HG02938 (cell line): ENCODE measurements around the gene FAM50A.

Experiments
- ATAC-seq: cut with Tn5 transposase; IDR thresholded peaks from one replicate; pipeline ENCODE4 v1.9.1; 2021; ENCODE audit warnings: mild to moderate bottlenecking, moderate library complexity; ENCODE audit not compliant: unreplicated experiment

FAM50A gene

DNA sequence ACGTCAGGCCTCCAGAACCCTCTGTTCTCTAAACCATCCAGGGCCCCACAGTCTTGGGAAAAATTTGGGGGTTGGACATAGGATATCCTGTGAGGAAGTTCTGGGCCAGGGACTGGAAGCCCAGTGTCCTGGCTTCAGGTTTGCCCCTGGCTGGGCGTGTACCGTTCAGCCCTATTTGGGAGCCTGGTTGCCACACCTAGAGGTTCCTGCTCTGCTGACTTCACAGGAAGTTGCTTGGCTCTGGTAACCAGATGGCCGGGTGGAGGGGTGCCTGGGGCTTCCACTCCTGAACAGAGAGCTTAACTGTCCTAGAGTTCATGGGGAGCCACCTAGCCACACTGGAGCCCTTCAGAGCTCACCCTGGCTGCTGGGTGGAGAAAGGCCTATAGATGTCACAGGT is 31.5 kb upstream of the FAM50A start:
- ATAC-seq: no peak

DNA sequence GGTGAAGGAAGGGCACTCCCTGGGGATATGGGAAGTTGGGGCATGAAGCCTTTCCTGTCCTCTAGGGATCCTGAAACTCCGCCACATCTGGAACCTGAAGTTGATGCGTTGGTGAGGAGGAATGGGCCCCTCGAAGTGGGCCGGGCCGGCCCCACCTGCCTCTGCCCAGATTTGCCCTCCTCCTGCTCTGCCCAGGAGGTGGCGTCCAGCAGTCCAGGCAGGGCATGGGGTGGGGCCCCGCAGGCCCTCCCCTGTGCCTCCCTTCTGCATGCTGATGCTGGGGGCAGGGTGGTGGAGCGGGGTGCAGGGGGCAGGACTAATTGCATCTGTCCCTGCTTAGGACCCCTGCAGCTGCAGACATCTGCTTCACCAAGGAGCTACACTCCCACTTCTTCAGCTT is 30.8 kb upstream of the FAM50A start:
- no peak for ATAC-seq

DNA sequence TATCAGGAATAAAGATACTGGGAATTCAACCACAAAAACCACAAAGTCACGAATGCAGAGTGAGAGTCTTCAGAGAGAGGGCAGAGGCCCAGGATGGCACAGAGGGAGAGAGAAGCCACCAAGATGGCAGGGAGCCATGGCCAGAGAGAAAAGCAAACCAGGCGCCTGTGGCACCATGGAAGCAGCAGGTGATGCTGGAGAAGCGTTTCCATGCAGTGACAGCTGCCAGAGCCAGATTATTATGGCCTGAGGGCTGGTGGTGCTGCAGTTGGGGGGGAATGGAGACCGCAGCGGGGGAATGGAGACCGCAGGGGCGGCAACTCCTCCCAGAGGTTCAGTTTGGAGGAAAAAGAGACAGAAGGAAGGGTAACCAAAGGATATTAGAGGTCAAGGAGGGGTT is 26.8 kb upstream of the FAM50A start:
- ATAC-seq: no peak

DNA sequence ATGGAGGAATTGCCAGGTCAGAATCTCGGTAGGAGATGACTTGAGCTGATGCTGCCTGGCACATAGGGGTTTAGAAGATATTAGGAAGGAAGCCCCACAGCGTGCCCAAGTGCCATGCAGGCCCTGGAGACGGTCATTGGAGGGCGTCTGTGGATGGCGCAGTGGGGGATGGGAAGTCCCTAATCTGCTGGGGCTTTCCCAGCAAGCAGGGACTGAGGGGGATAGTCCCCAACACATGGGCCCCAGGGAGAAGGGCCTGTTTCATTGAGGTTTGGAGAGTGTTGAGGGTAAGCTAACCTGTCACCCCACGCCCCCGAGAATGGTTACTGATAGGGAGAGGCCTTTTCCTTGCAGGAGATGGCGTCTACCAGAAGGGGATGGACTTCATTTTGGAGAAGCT is 24.8 kb upstream of the FAM50A start:
- no peak for ATAC-seq

DNA sequence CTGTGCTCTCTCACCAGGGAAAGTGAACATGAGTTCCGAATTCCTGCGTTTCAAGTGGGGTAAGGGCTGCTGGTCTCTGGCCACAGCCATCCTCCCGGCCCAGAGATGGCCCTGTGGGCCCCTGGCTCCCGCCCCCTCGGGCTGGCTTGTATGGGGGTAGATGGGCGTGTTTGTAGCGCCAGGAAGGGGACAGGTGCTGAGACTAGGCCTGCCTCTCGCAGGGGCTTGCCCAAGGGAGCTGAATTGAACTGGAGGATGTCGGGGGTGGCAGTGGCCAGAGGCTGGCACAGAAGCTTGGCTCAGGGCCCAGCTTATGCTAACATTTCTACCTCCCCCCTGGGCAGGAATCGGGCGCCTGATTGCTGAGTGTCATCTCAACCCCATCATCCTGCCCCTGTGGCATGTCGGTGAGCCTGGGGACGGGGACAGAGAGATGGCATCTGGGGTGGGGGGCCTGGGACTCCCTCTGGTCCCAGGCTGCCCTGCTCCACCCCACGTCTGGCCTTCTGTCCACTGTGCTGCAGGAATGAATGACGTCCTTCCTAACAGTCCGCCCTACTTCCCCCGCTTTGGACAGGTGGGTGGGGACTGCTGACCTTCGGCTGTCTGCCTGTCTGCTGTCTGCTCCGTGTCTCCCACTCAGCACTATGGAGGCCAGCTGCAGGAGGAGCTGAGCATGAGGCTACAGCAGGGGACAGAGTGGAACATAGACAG is 24.1 kb upstream of the FAM50A start:
- no peak for ATAC-seq

DNA sequence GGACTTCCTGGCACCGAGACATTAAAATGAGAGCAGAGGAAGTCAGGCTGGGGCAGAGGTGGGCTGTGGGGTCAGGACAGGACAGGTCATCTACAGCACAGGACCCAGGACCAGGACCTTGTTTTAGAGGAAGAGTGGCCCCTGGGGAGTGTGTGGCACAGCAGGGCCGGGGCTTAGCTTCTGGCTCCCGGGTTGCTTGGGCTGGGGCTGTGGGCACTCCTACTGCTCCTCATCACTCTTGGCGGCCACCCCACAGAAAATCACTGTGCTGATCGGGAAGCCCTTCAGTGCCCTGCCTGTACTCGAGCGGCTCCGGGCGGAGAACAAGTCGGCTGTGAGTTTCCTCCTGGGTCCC is 23.6 kb upstream of the FAM50A start:
- ATAC-seq: no peak

DNA sequence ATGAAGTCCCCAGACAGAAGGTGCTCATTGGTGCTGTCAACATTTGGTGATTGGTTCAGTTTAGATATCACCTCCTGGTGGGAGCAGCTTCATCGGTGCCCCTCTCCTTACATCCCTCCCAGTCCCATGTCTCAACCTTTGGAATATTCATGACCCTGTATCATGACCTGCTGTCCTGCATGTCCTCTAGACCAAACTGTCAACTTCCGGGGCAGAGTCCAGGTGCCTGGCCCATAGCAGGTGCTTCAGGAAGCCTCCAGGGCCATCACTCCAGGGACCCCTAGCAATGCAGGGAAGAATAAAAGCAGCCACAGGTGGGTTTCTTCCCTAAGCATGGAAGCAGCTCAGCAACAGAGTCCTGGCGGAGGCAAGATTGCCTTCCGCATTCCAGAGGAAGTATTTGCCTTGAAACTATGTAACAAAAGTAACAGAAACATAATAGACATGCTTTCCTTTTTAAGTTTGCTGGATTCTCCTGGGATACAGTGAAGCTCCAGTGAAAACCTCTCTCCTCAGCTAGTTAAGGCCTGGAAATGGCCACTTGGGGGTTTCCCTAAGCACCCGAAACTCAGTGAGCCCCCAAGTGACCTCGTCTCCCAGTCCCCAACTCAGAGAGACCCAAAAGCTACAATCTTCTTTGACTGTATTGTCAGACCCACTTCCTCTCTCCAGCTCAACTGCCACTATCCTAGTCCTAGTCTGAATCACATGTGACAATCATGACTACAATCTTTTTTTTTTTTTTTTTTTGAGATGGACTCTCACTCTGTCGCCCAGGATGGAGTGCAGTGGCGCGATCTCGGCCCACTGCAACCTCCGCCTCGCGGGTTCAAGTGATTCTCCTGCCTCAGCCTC is 16.8 kb upstream of the FAM50A start:
- no peak for ATAC-seq

DNA sequence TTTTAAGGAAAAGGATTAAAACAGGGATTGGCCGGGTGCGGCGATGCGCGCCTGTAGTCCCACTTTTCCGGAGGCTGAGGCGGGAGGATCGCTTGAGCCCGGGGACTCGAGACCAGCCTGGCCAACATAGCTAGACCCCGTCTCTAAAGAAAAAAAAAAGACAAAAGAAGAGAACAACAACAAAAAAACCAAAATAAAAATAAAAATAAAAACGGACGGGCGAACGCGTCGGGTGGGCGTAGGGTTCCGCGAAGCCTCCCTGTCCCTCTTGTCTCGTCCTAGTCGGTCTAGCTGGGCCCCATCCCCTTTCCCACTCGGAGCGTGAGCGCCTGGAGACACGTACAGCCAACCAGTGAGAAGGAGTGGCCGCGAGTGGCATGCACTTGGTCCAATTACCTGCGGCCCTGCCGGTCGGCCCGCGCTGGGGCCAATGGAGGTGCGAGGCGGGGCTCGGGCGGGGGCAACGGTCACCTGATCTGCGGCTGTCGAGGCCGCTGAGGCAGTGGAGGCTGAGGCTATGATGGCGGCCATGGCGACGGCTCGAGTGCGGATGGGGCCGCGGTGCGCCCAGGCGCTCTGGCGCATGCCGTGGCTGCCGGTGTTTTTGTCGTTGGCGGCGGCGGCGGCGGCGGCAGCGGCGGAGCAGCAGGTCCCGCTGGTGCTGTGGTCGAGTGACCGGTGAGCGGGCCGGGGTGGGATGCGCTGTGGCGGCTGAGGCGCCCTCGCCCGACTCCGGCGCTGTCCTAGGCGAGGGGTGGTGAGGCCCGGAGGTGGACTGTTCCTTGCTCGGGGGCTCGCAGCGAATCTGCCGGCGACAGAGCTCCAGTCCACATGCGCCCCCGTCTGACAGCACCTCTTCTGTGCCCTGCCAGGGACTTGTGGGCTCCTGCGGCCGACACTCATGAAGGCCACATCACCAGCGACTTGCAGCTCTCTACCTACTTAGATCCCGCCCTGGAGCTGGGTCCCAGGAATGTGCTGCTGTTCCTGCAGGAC is 15.5 kb upstream of the FAM50A start, which contains the start of gene ATP6AP1:
TSS of gene ATP6AP1 (plus strand) at position 502 of the 996 bp plus-strand sequence. CDS start at position 518, 16 bp downstream.
- peak; percentile 95 for ATAC-seq

DNA sequence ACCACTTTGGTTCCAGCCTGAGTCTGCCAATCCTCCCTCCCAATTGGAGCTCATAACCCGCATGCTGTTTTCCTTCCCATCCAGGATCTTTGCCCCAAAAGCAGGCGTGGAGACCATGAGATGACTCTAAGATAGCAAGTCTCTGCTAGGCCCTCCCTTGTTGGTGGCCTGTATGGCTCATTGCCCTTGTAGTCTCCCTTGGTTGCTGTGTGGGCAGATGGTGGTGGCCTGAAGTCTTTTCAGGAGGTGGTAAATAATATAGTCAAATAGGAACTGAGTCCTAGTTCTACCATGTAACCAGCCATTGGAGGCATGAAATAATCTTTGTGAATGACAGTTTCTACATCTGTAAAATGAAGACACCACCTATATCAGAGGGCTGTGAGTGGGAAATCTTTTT is 14.2 kb upstream of the FAM50A start:
- no peak for ATAC-seq

DNA sequence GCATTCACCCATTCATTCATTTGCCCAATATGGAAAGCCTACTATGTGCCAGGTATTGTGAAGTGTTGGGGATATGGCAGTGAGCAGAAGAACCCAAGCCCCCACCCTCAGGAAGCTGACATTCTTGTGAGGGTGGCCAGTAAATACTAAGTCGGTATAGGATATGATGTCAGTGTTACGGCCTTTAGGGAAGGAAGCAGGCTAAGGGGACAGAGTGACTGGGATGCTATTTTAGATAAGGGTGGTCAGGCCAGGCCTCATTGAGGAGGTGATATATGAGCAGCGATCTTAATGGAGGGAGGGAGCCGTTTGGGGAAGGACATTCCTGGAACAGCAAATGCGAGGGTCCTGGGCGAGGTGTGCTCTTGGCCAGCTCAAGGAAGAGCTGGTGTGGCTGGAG is 13.5 kb upstream of the FAM50A start:
- ATAC-seq: no peak

DNA sequence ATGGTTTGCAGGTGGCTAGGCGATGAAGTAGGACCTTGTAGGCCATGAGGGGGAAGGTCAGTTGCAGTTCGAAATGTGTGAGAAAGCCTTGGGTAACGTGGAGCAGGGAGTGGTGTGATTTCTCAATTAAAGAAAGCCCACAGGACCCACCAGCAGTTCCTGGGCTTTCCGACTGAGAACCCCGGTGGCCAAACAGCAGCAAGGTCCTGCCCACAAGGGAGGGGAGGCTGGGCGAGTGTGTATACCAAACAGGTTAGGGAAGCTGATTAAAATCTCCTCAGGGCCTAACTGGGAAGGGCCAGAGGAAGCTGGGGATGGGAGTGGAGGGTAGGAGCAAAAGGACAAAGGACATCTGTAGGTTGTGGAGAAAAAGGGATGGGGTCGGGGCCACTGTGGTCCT is 13.0 kb upstream of the FAM50A start:
- no peak for ATAC-seq

DNA sequence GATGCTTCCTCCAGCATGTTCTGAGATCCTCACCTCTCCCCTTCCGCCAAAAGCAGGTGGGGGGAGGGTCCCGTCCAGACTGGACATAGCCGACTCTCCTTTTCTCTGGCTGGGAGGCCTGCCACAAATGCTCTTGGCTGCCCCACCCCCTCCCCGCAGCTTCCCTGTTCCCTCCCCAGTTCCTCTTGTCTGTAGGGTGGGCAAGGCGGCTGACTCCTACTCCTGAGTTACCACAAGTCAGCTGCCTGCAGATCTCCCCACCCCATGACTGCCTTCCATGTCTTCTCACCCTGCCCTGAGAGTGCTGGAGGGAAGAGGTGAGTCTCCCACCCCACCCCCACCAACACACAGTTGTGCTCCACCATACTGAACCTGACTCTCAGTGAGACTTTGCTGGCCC is 12.6 kb upstream of the FAM50A start:
- ATAC-seq: no peak

DNA sequence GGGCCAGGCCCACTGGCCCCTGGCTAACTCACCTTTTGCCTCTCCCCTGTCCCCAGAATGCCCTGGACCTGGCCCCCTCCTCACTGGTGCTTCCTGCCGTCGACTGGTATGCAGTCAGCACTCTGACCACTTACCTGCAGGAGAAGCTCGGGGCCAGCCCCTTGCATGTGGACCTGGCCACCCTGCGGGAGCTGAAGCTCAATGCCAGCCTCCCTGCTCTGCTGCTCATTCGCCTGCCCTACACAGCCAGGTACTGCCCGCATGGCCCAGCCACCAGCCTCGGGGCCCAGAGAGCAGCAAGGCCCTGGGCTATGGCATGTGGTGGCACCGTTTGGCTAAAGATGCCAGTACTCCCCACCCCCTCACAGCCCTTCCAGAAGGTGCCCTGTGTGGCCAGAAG is 11.7 kb upstream of the FAM50A start:
- ATAC-seq: no peak

DNA sequence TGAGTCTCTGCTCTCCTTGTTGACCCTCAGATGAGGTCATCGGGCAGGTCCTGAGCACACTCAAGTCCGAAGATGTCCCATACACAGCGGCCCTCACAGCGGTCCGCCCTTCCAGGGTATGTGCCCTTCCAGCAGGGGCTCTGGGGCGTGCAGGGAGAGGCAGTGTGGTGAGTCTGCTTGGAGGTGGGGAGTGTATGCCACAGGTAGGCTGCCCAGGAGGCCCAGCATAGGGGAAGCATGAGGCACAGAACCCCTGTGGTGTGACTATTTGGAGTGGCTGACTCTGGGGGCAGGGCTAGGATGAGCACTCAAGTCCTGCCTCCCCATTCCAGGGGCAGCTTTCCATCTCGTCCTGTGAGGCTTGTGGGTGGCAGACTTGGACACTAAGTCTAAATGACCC is 10.3 kb upstream of the FAM50A start:
- no peak for ATAC-seq

DNA sequence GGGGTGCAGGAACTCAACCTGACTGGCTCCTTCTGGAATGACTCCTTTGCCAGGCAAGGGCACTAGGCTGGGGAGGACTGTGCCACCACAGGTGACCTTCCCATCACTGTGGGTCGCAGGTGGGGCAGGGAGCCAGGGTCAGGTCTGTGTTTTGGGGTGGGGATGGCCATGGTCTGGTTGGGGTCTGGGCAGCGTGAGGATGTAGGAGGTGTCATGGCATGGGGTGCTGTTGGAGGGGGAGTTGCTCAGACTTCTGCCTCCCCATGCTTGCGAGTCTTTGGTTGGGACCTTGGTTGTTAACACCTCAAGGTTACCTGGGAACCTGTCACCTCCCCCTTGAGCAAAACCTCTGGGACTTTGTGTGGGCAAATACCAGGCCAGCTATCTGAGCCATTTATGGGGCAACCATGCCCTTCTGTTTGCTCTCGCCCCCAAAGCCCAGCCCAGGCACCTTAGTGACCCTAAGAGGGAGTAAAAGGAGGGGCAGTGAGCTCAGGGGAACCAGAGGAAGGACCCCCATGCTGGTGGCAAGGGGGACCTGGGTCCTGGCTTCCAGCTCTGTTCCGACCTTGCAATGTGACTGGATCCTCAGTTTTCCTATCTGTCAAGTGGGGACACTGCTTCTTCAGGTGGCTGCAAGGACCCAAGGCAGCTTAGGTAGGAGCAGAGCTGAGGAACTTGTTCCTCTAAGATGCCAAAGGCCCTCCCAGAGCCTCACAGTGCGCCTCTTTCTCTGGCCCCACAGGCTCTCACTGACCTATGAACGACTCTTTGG is 9.4 kb upstream of the FAM50A start:
- ATAC-seq: no peak

DNA sequence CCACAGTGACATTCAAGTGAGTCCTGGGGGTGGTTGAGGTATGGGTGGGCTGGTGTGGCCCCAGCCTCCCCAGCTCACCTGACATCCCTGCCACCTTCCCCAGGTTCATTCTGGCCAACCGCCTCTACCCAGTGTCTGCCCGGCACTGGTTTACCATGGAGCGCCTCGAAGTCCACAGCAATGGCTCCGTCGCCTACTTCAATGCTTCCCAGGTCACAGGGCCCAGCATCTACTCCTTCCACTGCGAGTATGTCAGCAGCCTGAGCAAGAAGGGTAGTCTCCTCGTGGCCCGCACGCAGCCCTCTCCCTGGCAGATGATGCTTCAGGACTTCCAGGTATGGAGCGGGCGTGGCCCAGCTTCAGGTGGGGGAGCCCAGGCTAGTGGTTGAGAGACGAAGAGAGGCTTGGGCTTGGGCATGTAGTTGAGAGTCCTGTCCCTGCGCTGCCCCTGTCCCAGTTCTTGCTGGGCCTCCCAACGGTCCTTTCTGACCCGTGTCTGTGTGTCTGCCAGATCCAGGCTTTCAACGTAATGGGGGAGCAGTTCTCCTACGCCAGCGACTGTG is 8.7 kb upstream of the FAM50A start:
- ATAC-seq: no peak

DNA sequence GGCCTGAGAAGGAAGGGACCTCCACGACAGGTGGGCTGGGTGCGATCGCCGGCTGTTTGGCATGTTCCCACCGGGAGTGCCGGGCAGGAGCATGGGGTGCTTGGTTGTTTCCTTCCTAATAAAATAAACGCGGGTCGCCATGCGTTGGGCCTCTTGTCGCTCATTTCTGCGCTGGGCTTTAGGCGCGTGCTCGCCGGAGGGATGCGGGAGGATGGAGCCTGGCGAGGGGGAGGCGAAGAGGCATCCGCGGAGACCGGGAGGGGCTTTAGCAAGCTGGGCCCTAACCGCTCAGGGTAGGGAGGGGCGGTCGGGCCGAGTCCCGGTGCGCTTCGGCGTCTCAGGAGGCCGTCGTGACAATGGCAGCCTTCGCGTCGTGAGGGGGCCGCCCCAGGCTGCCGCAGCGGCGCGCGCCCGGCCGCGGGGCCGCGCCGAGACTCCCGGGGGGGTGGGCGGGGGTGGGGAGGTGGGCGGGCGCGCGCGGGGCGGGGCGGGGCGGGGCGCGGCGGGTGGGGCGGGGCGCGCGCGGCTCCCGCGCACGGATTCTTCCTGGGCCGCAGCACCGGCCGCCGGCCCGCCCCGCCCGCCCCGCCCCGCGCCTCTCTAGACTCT is 7.5 kb upstream of the FAM50A start:
- no peak for ATAC-seq

DNA sequence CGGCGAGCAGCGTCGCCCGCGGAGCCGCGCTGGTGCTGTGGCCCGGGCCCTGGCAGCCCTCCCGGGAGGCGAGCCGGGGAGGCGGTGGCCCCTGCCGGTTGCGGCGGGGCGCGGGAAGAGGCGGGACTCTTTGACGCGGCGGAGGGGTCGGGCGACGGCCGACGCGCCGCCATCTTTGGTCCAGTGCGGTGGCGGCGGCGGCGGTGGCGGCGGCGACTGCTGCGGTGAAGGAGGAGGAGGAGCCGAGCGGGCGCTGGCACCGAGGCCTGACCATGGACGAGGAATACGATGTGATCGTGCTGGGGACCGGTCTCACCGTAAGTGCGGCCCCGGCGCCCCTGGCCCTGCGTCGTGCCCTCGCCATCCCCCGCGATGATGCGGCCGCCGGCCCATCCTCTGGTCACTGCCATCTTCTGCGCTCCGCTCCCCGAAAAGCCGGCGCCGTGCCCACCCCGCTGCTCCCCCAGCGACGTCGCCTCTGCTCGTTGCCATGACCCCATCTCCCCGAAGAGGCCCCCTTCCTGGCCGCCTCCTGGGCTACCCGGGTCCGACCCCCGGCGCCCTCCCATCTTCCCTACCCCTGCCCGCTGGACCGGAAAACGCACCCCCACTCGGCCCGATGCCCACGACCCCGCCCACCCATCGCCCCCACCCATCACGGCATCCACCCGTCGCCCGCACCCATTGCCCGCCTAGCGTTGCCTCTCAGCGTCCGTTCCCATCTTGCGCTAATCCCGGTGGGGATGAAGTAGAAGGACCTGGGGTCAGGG is 6.8 kb upstream of the FAM50A start, which contains the start of gene GDI1:
TSS of gene GDI1 (plus strand) at position 172 of the 770 bp plus-strand sequence. CDS start at position 273, 101 bp downstream.
- no peak for ATAC-seq
